Esophagus squamous epithelium (tissue), 4 donors: ENCODE data around the gene NDUFB11.
"Not testable (repeated sequence)": the region's sequence is repeated elsewhere in the genome, so short reads cannot be mapped to it uniquely, and the experiment has no call there.

Experiments
- POLR2A ChIP-seq, 4 donors: fragments of 450-650 bp; IDR thresholded peaks; one replicate each; pipeline ENCODE4 v1.6.1; 2017; ENCODE audit warnings: antibody characterized with exemption in 4 of 4, mild to moderate bottlenecking in 4 of 4, moderate library complexity in 3 of 4
- TF ChIP-seq, protein P1 (sequence below), 6 experiments: fragments of 450-650 bp in 4 of 6; fragments of 200-600 bp in 2 of 6; sonication (generic) in 2 of 6; IDR thresholded peaks; one replicate each; pipeline ENCODE4 v1.5.1; 2016 to 2019; ENCODE audit warnings: antibody characterized with exemption in 6 of 6, mild to moderate bottlenecking in 4 of 6, moderate library complexity in 4 of 6

DNA sequence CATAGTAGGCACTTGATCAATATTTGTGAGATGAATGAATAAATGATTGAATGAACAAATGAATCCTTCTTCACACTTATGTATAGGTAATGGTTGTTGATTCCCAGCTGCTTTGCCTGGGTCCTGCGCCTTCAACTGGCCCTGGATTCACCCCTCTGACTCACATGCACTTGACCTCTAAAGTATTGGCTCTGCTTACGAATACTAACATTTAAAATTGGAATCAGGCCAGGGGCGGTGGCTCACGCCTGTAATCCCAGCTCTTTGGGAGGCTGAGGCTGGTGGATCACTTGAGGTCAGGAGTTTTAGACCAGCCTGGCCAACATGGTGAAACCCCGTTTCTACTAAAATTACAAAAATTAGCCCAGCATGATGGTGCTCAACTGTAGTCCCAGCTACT is 8.9 kb downstream of the NDUFB11 start:
- TF ChIP-seq POLR2A (IDR thresholded peaks at IDR 0.05), result not testable (repeated sequence)
- TF ChIP-seq, protein P1, sequence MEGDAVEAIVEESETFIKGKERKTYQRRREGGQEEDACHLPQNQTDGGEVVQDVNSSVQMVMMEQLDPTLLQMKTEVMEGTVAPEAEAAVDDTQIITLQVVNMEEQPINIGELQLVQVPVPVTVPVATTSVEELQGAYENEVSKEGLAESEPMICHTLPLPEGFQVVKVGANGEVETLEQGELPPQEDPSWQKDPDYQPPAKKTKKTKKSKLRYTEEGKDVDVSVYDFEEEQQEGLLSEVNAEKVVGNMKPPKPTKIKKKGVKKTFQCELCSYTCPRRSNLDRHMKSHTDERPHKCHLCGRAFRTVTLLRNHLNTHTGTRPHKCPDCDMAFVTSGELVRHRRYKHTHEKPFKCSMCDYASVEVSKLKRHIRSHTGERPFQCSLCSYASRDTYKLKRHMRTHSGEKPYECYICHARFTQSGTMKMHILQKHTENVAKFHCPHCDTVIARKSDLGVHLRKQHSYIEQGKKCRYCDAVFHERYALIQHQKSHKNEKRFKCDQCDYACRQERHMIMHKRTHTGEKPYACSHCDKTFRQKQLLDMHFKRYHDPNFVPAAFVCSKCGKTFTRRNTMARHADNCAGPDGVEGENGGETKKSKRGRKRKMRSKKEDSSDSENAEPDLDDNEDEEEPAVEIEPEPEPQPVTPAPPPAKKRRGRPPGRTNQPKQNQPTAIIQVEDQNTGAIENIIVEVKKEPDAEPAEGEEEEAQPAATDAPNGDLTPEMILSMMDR (IDR thresholded peaks at IDR 0.05), result not testable (repeated sequence)
